GM12872 (cell line): ENCODE measurements around the gene MSANTD7.

Source experiments
- TF ChIP-seq, protein P1 (sequence below): IDR thresholded peaks from 3 replicates; pipeline ENCODE4 v1.5.1; 2011; ENCODE audit warnings: low read depth, mild to moderate bottlenecking, low read length, moderate library complexity; ENCODE audit not compliant: insufficient read depth

MSANTD7 gene

DNA sequence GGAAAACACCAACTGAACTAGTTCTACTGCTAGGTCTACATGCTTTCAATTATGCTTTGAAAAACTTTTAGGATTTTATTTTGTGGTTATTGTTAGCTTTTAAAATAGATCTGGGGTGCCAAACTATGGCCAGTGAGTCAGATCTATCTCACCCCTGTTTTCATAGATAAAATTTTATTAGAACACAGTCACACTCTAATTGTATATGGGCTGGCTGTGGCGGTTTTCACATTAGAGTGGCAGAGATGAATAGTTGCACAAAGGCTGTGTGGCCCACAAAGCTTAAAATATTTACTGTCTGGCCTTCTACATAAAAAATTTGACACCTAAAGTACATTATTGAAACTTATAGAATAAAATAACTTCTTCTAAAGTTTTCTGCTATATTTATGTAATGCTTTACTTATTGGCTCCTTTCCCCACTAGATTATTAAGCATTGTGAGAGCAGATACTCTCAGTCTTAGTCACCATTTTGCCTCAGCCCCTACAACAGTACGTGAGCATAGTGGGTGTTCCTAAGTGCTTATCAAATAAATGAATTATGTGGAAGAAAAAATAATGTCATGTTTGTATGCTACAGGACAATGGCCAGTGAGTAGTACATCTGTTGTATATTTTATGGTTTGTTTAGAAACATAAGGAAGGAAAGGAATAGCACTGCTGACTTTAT lies 35.1 kb downstream of the MSANTD7 start:
- TF ChIP-seq, protein P1, sequence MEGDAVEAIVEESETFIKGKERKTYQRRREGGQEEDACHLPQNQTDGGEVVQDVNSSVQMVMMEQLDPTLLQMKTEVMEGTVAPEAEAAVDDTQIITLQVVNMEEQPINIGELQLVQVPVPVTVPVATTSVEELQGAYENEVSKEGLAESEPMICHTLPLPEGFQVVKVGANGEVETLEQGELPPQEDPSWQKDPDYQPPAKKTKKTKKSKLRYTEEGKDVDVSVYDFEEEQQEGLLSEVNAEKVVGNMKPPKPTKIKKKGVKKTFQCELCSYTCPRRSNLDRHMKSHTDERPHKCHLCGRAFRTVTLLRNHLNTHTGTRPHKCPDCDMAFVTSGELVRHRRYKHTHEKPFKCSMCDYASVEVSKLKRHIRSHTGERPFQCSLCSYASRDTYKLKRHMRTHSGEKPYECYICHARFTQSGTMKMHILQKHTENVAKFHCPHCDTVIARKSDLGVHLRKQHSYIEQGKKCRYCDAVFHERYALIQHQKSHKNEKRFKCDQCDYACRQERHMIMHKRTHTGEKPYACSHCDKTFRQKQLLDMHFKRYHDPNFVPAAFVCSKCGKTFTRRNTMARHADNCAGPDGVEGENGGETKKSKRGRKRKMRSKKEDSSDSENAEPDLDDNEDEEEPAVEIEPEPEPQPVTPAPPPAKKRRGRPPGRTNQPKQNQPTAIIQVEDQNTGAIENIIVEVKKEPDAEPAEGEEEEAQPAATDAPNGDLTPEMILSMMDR, result no peak

DNA sequence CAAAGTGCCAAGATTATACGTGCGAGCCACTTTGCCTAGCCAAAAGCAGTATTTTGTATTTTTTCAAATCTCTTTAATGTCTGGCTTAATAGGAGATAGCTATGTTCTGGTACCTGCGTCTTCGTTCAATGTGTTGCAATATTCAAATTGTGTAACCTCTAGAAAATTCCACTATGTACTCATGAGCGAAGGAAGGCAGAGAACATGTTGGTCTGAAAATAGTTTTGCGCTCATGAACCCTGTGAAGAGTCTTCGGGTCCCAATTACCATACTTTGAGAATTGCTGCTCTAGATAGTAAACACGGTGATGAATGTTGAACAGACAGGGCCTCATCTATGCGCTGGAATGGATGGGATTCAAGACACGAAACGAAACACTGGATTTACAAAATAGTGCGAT lies 37.8 kb downstream of the MSANTD7 start:
- TF ChIP-seq, protein P1, result no peak

DNA sequence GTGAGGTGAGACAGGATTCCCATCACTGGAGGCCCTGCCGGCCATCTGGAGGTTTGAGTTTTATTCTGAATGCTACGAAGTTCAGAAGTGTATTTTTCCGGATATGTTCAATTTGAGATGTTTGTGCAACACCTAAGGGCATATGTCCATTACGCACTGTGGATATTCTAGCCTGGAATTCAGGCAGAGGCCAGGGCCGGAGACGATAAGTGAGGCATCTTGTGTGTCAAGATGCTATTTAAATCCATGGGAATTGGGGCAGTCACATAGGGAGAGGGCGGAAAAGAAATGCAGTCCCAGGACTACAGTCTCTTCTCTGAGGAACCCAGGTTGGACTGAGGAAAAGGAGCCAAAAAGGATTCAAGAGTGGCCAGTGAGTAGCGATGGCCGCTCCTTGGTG lies 38.7 kb downstream of the MSANTD7 start:
- TF ChIP-seq, protein P1, result no peak

DNA sequence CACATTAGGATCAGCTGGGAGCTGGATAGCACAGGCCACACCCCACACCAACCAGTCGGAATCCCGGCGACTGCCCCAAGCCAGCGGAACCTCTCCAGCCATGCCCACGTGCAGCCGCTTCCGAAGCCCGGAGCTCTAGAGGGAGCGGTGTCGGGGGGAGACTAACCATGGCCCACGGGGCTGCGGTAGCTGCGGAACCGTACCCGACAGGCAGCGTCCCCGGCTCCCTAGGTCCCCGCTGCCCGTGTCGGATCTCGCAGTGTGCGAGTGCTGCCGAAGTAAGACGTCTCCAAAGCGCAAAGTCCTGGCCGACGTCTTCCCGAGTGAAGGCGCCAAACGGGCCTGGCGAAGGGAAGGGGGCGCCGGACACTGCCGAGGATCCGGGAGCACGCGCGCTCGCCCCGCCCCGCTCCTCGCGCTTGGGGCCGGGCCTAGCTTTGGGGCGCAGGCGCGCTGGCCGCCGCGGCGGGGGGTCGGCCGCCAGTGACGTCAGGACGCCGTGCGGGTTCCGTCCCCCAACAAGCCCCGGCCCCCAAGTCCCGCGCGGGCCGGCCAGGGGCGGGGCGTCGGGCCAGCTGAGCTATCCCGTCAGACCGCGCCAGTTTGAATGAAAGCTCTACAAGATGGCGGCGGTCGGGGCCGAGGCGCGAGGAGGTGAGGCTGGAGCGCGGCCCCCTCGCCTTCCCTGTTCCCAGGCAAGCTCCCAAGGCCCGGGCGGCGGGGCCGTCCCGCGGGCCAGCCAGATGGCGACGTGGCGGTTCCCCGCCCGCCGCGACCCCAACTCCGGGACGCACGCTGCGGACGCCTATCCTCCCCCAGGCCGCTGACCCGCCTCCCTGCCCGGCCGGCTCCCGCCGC lies 40.4 kb downstream of the MSANTD7 start, which contains the start of gene SUV39H2:
TSS of gene SUV39H2 (plus strand) at position 601 of the 858 bp plus-strand sequence. CDS start at position 624, 23 bp downstream.
- TF ChIP-seq, protein P1, result no peak

DNA sequence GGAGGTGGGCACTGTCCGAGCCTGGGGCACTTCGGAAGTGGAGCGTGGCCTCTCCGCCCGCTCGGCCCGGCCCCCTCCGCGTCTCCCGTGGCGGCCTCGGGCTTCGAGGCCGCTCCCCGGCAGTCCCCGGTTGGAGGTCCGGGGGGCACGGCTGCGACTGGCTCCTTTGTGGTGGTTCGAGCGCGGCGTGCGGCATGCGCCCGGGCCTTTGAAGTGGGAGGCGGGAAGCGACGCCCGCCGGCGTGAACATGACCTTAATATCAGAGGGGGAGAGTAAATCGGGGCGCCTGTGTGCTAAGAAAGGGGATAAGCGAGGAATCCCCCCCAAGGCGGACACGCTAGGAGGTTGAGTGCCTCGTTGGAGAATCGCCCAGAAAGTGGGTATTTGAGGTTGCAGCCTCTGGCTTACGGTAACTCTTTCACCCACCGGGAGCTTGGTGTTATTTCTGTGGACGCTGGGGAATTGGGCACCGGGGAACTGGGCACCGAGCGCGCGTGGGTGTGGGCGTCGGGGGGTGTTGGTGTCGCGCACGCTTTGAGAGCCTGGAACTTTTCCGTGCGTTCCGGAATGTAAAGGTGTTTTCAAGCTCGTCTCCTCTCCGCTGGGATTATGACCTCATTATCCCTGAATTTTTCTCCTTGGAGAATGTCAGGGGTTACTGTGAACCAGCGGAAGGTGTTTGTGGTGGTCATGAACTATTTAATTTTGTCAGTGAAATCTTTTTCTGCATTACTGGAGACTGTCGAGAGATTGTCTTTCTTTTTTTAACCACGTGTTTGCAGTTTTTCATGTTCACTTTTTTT lies 41.2 kb downstream of the MSANTD7 start:
- TF ChIP-seq, protein P1, result no peak

DNA sequence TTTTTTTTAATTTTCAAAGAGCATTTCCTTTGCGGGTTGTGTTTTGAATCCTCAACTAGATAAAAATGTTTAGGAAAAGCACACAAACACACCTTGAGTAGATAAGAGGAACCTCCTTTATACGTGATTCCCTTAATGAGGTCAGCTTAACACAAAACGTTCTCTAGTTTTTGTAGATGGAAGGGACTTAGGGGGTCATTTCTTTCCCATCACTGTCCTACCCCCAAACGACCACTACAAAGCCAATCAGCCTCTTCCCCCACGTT lies 41.8 kb downstream of the MSANTD7 start:
- TF ChIP-seq, protein P1, result no peak

DNA sequence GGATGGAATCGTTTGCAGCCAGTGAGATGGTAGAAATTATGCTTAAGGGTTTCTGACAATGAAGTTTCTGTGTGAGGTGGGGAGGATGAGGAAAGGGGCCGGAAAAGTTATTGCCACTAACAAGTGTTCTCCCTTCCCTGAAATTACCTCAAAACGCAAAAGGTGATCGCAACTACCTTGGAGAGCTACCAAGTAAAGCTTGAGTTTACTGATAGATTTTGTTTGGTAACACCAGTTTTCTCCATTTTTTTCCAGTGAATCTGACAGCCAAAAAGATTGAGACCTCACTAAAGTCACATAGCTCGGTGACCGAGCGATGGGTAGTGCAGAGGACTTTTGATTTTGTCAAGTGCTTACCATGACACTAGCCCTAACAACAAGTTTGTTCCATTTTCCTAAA lies 42.1 kb downstream of the MSANTD7 start:
- TF ChIP-seq, protein P1, result no peak
